ENCODE results near the gene ZNF22.

Gene ZNF22

GRCh38 chr10:44989597-44990301 lies 11.0 kb upstream of the ZNF22 start:
- H3K9me3 ChIP-seq (ENCODE audit: severe bottlenecking): no peaks in the 10 kb centered on the region
- no peak for TF ChIP-seq CTCF (IDR thresholded peaks at IDR 0.05; ENCODE audit: low read depth, low read length)
- H3K36me3 ChIP-seq: no peaks in the 10 kb centered on the region
- H3K4me3 ChIP-seq (ENCODE audit: low read depth, low read length): no peak overlapping the region
- no peak overlapping the region for H3K27ac ChIP-seq
- no peaks in the 10 kb centered on the region for H3K27me3 ChIP-seq (ENCODE audit: insufficient read depth, low read depth, severe bottlenecking)
- DNase-seq: no peak

DNA sequence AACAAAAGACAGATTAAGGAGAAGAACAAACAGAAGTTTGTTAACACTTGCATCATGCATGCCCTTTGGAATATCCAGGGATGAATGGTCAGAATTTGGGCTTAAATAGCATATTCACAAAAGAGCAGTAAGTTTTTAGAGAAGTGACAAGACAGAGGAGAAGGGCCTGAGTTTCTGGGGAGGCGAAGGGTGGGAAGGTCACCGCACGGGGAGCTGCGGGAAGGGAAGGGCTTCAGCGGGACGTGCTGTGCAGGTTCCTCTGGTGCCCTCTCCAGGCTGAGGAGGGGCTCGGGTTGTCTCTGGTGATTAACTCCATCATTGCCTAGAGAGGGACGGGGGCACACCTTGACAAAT lies 10.4 kb upstream of the ZNF22 start:
- H3K36me3 ChIP-seq: no peaks in the 10 kb centered on the region
- no peak overlapping the region for H3K27ac ChIP-seq
- DNase-seq: peak; percentile 75
- peak; percentile 93 for TF ChIP-seq CTCF (IDR thresholded peaks at IDR 0.05; ENCODE audit: low read depth, low read length)
- no peak overlapping the region for H3K4me3 ChIP-seq (ENCODE audit: low read depth, low read length)
- no peaks in the 10 kb centered on the region for H3K9me3 ChIP-seq (ENCODE audit: severe bottlenecking)
- no peaks in the 10 kb centered on the region for H3K27me3 ChIP-seq (ENCODE audit: insufficient read depth, low read depth, severe bottlenecking)

- DNase-seq: no peak
- H3K9me3 ChIP-seq (ENCODE audit: severe bottlenecking): no peaks in the 10 kb centered on the region
- H3K27ac ChIP-seq: no peak overlapping the region
- no peaks in the 10 kb centered on the region for H3K27me3 ChIP-seq (ENCODE audit: insufficient read depth, low read depth, severe bottlenecking)
- no peak overlapping the region for H3K4me3 ChIP-seq (ENCODE audit: low read depth, low read length)
- no peak for TF ChIP-seq CTCF (IDR thresholded peaks at IDR 0.05; ENCODE audit: low read depth, low read length)
- no peaks in the 10 kb centered on the region for H3K36me3 ChIP-seq
Measured at GRCh38 chr10:44990965-44991364, 9.8 kb upstream of the ZNF22 start.

DNA sequence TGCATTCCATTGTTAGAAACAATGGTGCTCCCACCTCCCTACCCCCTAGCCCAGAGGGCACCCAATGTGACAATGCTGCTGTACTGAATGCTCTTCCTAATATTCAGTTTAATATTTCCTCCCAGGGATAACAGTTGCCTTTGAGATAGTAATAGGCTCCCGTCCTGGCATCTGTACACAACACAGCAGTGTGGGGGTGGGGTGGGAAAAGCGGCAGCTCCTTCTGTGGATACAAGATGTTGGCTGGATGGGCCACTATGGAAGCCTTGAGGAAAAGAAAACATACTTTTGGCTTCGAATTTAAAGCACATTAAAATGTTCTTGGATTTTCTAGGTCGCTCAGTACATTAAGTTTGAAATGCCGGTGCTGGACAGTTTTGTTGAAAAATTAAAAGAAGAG lies 9.2 kb upstream of the ZNF22 start:
- Histone ChIP-seq H3K9me3 (ENCODE audit: severe bottlenecking) (no peaks in the 10 kb centered on the region), H3K4me3 (ENCODE audit: low read depth, low read length) (no peak overlapping the region), H3K27me3 (ENCODE audit: insufficient read depth, low read depth, severe bottlenecking) (no peaks in the 10 kb centered on the region), H3K36me3 (no peaks in the 10 kb centered on the region), H3K27ac (no peak overlapping the region)
- no peak for DNase-seq
- TF ChIP-seq CTCF (IDR thresholded peaks at IDR 0.05; ENCODE audit: low read depth, low read length): no peak

- TF ChIP-seq CTCF (IDR thresholded peaks at IDR 0.05; ENCODE audit: low read depth, low read length): no peak
- Histone ChIP-seq H3K36me3 (no peaks in the 10 kb centered on the region), H3K27ac (no peak overlapping the region), H3K4me3 (ENCODE audit: low read depth, low read length) (no peak overlapping the region), H3K27me3 (ENCODE audit: insufficient read depth, low read depth, severe bottlenecking) (no peaks in the 10 kb centered on the region), H3K9me3 (ENCODE audit: severe bottlenecking) (no peaks in the 10 kb centered on the region)
- DNase-seq: no peak
Measured at GRCh38 chr10:44992070-44992731, 8.5 kb upstream of the ZNF22 start.

All from WERI-Rb-1 (cell line).